ENCODE results near the gene BAHD1. TPM values are rescaled to one million over a fixed set of nuclear protein-coding genes. Genes with fewer than 3 reads are reported as not detected.

The BAHD1 gene
- total RNA-seq, 2 experiments from 2014 or later = 24.1 to 25.6 TPM

DNA sequence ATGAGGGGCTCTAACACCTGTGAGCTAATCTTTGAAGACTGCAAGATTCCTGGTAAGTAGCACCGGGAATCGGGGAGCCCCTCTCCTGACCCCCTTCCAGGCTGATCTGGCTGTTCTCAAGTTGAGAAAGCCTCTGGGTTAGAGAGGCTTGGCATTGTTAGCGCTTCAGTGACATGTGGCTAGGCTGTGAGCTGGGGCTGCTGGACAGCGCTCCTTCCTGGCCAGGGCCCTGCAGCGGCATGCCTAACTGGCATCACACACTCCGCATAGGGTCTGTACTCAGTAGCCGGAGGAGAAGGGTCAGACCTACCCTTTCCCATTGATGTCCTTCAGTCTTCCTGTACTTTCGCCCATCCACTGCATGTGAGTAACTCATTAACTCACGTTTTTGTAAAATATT is 27.7 kb upstream of the BAHD1 start:
- Mint-ChIP-seq H3K27me3 (no peaks in the 10 kb centered on the region), H3K4me1 (peaks cover 17% of the 10 kb centered on the region), H3K9me3 (ENCODE audit: low read depth) (no peaks in the 10 kb centered on the region), H3K27ac (no peak overlapping the region), H3K36me3 (peaks cover 36% of the 10 kb centered on the region), H3K4me3 (no peak overlapping the region)
- CTCF ChIA-PET = interaction anchor here (1.3 to 2.2 kb wide), 2 partner anchors 10 to 130 kb away, joined by 3 to 8 read pairs; partner anchors contain the start of gene ANKRD63
- DNase-seq (no peak), ATAC-seq (no peak)

DNA sequence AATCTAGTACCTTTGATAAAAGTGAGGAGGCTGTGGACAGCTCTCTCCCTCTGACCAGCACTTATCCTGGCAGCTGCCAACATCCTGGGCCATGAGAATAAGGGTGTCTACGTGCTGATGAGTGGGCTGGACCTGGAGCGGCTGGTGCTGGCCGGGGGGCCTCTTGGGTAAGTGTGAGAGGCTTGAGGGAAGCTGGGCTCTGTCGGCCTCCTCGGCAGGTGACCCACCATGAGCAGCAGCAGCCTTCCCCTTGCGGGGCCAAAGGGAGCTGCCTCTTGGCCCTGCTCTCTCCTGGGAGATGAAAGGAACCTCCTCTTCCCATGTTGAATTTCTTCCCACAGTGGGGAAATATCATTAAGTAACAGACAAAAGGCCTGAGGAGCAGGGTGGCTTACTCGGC is 25.9 kb upstream of the BAHD1 start:
- Mint-ChIP-seq H3K4me3 (no peak overlapping the region), H3K27ac (no peak overlapping the region), H3K9me3 (ENCODE audit: low read depth) (no peaks in the 10 kb centered on the region), H3K36me3 (peaks cover 31% of the 10 kb centered on the region), H3K4me1 (peaks cover 3% of the 10 kb centered on the region), H3K27me3 (no peaks in the 10 kb centered on the region)
- DNase-seq = no peak
- no peak for ATAC-seq
- CTCF ChIA-PET = interaction anchor here (1.1 to 1.8 kb wide), 2 partner anchors 46 to 70 kb away, joined by 5 to 6 read pairs; no protein-coding TSS in a partner anchor

DNA sequence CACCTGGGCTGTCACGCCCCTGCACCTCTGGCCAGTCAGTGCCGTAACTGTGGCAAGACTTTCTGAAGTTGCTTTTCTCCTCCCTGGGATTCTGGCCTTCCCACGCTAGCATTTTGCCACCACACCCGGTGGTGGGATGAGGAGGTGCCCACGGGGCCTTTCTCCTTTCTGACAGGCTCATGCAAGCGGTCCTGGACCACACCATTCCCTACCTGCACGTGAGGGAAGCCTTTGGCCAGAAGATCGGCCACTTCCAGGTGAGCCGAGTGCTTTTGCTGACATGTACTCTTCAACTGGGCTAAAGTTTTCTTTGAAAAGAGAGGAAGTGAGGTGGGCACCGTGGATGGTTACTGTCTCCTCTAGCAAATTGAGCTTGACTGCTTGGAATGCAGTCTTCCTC is 25.5 kb upstream of the BAHD1 start:
- H3K27ac Mint-ChIP-seq = no peak overlapping the region
- CTCF ChIA-PET = interaction anchor here (1.8 to 13.9 kb wide), 2 partner anchors 47 to 76 kb away, joined by 6 to 235 read pairs; partner anchors contain the start of gene CCDC9B
- DNase-seq (no peak), ATAC-seq (no peak)
- peaks cover 29% of the 10 kb centered on the region for H3K36me3 Mint-ChIP-seq
- no peaks in the 10 kb centered on the region for H3K27me3 Mint-ChIP-seq
- no peaks in the 10 kb centered on the region for H3K9me3 Mint-ChIP-seq (ENCODE audit: low read depth)
- H3K4me3 Mint-ChIP-seq = no peak overlapping the region
- no peaks in the 10 kb centered on the region for H3K4me1 Mint-ChIP-seq

DNA sequence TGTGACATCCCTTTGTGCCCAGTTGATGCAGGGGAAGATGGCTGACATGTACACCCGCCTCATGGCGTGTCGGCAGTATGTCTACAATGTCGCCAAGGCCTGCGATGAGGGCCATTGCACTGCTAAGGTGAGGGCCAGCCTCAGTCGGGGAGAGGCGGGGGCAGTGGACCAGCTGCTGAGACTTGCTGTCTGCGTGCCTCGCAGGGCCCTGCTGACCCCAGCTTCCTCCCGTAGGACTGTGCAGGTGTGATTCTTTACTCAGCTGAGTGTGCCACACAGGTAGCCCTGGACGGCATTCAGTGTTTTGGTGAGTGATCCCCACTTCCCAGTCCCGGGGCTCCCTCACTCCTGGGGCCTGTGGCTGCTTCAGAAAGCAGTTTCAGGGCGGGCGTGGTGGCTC is 24.7 kb upstream of the BAHD1 start:
- CTCF ChIA-PET = interaction anchor here (10.0 to 13.9 kb wide), 2 partner anchors 48 to 77 kb away, joined by 138 to 235 read pairs; partner anchors contain the start of gene CCDC9B
- H3K36me3 Mint-ChIP-seq = peaks cover 21% of the 10 kb centered on the region
- no peak overlapping the region for H3K4me3 Mint-ChIP-seq
- H3K4me1 Mint-ChIP-seq = no peaks in the 10 kb centered on the region
- no peaks in the 10 kb centered on the region for H3K9me3 Mint-ChIP-seq (ENCODE audit: low read depth)
- no peak overlapping the region for H3K27ac Mint-ChIP-seq
- DNase-seq = no peak
- ATAC-seq = no peak
- H3K27me3 Mint-ChIP-seq = no peaks in the 10 kb centered on the region

DNA sequence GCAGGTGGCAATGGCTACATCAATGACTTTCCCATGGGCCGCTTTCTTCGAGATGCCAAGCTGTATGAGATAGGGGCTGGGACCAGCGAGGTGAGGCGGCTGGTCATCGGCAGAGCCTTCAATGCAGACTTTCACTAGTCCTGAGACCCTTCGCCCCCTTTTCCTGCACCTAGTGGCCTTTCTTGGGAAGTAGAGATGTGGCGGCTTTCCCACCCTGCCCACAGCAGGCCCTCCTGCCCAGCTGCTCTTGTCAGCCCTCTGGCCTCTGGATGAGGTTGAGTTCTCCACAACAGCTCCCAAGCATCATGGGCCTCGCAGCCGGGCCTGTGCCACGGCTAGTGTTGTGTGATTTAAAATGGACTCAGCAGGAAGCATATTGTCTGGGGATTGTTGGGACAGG is 22.6 kb upstream of the BAHD1 start:
- H3K9me3 Mint-ChIP-seq (ENCODE audit: low read depth) = no peaks in the 10 kb centered on the region
- peaks cover 7% of the 10 kb centered on the region for H3K36me3 Mint-ChIP-seq
- CTCF ChIA-PET = interaction anchor here (1.0 to 13.9 kb wide), 4 partner anchors 14 to 89 kb away, joined by 3 to 235 read pairs (median 70); partner anchors contain the start of gene CCDC9B
- no peak overlapping the region for H3K4me3 Mint-ChIP-seq
- peaks cover 7% of the 10 kb centered on the region for H3K4me1 Mint-ChIP-seq
- no peaks in the 10 kb centered on the region for H3K27me3 Mint-ChIP-seq
- H3K27ac Mint-ChIP-seq = no peak overlapping the region
- DNase-seq = no peak
- ATAC-seq = no peak

DNA sequence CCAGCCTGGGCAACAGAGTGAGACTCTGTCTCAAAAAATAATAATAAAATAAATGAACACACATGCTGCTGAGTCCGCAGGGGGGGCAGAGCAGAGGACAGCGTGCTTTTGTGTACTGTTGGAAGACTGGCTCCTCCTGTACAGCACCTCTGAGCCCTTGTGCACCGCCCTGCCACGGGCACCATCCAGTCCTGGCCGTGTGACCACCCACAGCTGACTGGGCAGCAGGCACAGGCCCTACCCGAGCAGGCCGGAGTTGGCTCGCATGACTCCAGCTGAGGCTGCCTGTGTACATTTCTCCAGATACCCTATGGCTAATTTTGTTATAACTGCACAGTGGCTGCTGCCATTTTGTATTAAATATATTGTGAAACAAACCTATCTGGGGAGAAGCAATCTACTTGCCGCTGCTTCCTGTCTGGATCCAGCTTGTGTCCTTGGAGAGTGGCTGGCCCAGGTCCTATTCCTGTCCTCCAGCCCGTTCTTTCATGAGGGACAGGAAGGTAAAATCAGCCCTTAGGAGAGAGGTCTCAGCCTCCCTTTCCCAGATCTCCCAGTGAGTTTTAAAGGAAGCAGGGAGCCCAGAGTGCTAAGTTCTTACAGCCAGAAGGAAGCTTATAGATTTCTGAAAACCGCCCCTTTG is 20.6 kb upstream of the BAHD1 start:
- DNase-seq = no peak
- CTCF ChIA-PET = interaction anchor here (0.8 to 13.9 kb wide), 7 partner anchors 13 to 141 kb away, joined by 3 to 235 read pairs (median 18); partner anchors contain the start of genes CCDC9B, IVD and KNSTRN
- H3K4me3 Mint-ChIP-seq = no peak overlapping the region
- peaks cover 7% of the 10 kb centered on the region for H3K36me3 Mint-ChIP-seq
- no peak overlapping the region for H3K27ac Mint-ChIP-seq
- no peak for ATAC-seq
- H3K4me1 Mint-ChIP-seq = peaks cover 7% of the 10 kb centered on the region
- no peaks in the 10 kb centered on the region for H3K9me3 Mint-ChIP-seq (ENCODE audit: low read depth)
- H3K27me3 Mint-ChIP-seq = no peaks in the 10 kb centered on the region

DNA sequence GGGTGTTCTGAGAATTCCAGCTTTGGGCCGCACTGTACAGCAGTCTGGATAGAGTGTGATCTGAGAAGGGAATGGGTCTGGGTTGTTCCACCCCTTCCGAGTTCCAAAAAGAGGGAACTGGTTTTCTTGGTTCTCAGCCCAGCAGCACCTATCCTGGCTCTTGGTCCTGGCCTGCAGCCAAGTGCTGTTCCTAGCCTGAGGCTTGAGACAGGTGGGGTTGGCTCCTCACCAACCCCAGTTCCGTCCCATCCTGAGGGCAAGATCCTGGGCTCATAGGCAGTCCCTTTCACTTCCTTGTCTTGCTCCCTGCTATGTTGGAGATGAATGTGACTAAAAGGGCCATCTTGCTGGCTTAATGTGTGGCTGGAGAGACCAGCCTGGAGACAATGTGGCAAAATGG is 20.0 kb upstream of the BAHD1 start:
- Mint-ChIP-seq H3K9me3 (ENCODE audit: low read depth) (no peaks in the 10 kb centered on the region), H3K36me3 (peaks cover 5% of the 10 kb centered on the region), H3K27me3 (no peaks in the 10 kb centered on the region), H3K27ac (no peak overlapping the region), H3K4me3 (no peak overlapping the region), H3K4me1 (peaks cover 7% of the 10 kb centered on the region)
- no peak for DNase-seq
- no peak for ATAC-seq
- CTCF ChIA-PET = interaction anchor here (0.8 to 13.9 kb wide), 11 partner anchors 13 to 142 kb away, joined by 3 to 235 read pairs (median 11); partner anchors contain the start of genes CCDC9B, INAFM2, IVD and KNSTRN

DNA sequence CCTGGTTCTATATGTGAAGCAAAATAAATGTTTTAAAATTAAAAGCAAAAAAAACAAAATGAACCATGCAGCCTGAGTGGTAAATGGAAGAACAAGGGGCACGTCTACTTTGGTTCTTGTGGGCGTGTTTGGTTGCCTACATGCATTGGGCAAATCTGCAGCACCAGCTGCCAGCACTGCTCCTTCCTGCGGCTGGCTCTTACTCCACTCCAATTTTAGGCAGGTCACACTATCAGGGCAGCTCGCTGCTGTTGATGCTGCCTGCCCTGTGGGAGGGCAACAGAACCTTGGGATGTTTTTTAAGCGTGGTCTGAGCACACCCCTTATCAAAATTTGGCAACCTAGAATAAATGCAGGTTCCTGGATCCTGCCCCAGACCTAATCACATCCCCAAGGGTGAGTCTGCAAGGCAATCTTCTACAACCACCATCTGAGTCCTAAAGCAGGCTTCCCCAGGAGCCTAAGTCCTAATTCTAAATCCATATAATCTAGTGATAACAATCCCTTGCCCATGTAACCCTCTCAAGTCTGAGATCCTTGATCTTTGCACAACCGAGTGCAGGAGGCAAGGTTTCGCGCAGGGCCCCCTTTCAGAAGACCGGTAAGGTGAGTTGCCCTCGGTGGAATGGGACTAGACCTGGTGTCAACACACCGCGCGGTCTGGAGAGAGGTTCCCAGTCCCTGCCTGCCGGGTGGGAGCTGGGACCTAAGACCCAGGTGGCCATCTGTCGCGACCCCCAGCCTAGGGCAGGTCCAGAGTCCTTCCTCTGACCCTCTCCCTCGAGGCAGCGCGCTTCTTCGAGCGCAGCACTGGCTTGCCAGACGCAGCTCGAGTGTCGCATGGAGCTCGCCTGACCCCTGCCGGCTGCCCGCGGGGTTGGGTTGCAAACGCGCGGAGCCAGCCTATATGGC is 19.3 kb upstream of the BAHD1 start:
- H3K36me3 Mint-ChIP-seq = peaks cover 4% of the 10 kb centered on the region
- DNase-seq (peak; percentile 87), ATAC-seq (peak; percentile 99)
- CTCF ChIA-PET = interaction anchor here (0.9 to 13.9 kb wide), 37 partner anchors 9 to 204 kb away, joined by 3 to 235 read pairs (median 5); partner anchors contain the start of genes CCDC9B, CHST14, INAFM2 and IVD
- H3K27me3 Mint-ChIP-seq = no peaks in the 10 kb centered on the region
- H3K27ac Mint-ChIP-seq = no peak overlapping the region
- no peak overlapping the region for H3K4me3 Mint-ChIP-seq
- peaks cover 7% of the 10 kb centered on the region for H3K4me1 Mint-ChIP-seq
- H3K9me3 Mint-ChIP-seq (ENCODE audit: low read depth) = no peaks in the 10 kb centered on the region

DNA sequence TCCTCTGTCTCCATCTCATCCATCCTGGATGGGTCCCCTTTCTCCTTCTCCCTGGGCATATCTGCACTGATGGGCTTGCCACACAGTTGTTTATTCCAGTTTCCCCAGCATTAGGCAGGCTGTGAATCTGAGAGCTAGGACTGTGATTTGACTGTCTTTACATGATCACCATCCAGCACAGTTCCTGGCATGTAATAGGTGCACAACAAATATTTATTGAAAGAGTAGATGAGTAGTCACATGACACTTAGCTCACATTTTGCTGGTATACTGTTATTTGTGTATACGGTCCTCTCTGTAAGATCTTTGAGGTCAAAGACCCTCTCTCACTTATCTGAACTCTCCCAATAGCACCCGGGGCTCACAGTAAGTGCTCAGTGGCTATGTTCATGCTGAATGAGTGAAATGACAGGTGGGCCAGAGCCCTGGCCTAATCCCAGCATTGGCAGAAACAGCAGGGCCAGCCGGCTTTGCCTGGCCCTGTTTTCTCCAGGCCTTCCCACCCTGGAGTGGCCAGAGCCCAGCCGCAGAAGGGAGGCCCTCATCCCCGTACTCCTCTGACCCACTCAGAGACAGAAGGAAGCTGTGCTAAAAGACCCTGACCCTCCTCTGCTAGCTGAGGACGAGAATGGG is 16.2 kb upstream of the BAHD1 start:
- ATAC-seq = no peak
- CTCF ChIA-PET = interaction anchor here (0.9 to 13.9 kb wide), 7 partner anchors 15 to 146 kb away, joined by 3 to 235 read pairs (median 21); partner anchors contain the start of genes CCDC9B and INAFM2

DNA sequence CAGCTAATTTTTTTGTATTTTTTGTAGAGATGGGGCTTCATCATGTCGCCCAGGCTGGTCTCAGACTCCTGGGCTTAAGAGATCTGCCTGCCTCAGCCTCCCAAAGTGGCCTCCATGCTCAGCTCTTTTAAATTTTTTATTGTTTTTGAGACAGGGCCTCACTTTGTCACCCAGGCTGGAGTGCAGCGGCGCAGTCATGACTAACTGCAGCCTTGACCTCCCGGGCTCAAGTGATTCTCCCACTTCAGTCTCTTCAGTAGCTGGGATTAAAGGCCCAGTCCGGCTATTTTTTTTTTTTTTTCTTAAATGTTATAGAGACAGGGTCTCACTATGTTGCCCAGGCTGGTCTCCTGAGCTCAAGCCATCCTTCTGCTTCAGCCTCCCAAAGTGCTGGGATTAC is 15.1 kb upstream of the BAHD1 start:
- Mint-ChIP-seq H3K27me3 (no peaks in the 10 kb centered on the region), H3K4me3 (no peak overlapping the region), H3K4me1 (peaks cover 7% of the 10 kb centered on the region), H3K9me3 (ENCODE audit: low read depth) (no peaks in the 10 kb centered on the region), H3K36me3 (no peaks in the 10 kb centered on the region), H3K27ac (no peak overlapping the region)
- no peak for DNase-seq
- CTCF ChIA-PET = interaction anchor here (1.1 to 13.9 kb wide), 4 partner anchors 57 to 147 kb away, joined by 3 to 235 read pairs (median 70); partner anchors contain the start of gene CCDC9B
- no peak for ATAC-seq

More for the DNA sequence above, 16.2 kb upstream of the BAHD1 start:
- no peaks in the 10 kb centered on the region for H3K36me3 Mint-ChIP-seq
- H3K27ac Mint-ChIP-seq = no peak overlapping the region
- no peak overlapping the region for H3K4me3 Mint-ChIP-seq
- H3K27me3 Mint-ChIP-seq = no peaks in the 10 kb centered on the region
- H3K4me1 Mint-ChIP-seq = peaks cover 7% of the 10 kb centered on the region
- no peak for DNase-seq
- H3K9me3 Mint-ChIP-seq (ENCODE audit: low read depth) = no peaks in the 10 kb centered on the region

DNA sequence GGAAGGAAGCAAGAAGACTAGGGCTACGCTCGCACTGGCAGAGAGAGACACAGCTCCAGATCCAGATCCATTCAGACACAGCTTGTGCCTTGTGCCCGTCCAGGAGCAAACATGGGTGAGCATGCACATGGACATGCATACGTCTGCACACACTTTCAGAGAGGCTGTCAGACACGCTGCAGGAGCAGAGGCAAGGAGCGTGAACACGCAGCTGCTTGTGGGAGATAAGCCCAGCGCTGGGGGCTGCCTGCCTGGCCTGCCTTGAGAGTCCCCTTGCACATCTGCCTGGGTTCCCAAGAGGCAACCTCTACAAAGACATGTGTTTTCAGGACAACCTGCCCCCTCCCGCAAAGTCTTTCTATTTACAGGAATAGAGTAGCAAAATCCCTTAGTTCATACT is 13.6 kb upstream of the BAHD1 start:
- Mint-ChIP-seq H3K36me3 (no peaks in the 10 kb centered on the region), H3K4me3 (no peak overlapping the region), H3K27ac (no peak overlapping the region), H3K27me3 (no peaks in the 10 kb centered on the region), H3K9me3 (ENCODE audit: low read depth) (no peaks in the 10 kb centered on the region), H3K4me1 (no peaks in the 10 kb centered on the region)
- no peak for ATAC-seq
- CTCF ChIA-PET = interaction anchor here (0.8 to 13.9 kb wide), 2 partner anchors 63 to 88 kb away, joined by 3 to 235 read pairs; partner anchors contain the start of gene CCDC9B
- DNase-seq = no peak

DNA sequence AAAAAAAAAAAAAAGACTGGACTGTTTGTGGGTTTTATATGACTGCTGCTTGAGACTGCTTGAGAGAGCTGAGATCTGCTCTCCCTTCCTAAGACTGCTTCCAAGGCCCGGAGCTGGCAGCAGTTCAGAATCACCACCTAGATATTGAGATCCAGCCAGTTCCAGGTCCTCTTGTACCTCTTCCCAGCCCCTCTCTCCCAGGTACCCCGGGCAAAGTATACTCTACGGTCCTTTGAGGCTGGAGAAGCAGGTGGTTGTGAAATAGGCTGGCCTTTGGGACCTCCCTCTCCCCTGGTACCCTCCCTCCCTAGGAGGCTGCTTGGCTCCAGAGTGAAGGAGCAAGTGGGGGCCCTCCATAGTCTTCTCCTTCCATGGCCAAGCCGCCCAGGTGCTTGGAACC is 12.6 kb upstream of the BAHD1 start:
- CTCF ChIA-PET = interaction anchor here (13.9 kb wide), 1 partner anchor 89 kb away, joined by 235 read pairs; the partner anchor contains the start of gene CCDC9B
- H3K36me3 Mint-ChIP-seq = no peaks in the 10 kb centered on the region
- no peak overlapping the region for H3K27ac Mint-ChIP-seq
- H3K9me3 Mint-ChIP-seq (ENCODE audit: low read depth) = no peaks in the 10 kb centered on the region
- no peak overlapping the region for H3K4me3 Mint-ChIP-seq
- DNase-seq (no peak), ATAC-seq (no peak)
- no peaks in the 10 kb centered on the region for H3K4me1 Mint-ChIP-seq
- H3K27me3 Mint-ChIP-seq = no peaks in the 10 kb centered on the region
